Measurements from ENCODE around the gene CCL4L2.
A peak's percentile ranks its signal among the peaks of the same experiment; 100 is the strongest.
"Not testable (repeated sequence)": the region's sequence is repeated elsewhere in the genome, so short reads cannot be mapped to it uniquely, and the experiment has no call there.

CCL4L2 gene

DNA sequence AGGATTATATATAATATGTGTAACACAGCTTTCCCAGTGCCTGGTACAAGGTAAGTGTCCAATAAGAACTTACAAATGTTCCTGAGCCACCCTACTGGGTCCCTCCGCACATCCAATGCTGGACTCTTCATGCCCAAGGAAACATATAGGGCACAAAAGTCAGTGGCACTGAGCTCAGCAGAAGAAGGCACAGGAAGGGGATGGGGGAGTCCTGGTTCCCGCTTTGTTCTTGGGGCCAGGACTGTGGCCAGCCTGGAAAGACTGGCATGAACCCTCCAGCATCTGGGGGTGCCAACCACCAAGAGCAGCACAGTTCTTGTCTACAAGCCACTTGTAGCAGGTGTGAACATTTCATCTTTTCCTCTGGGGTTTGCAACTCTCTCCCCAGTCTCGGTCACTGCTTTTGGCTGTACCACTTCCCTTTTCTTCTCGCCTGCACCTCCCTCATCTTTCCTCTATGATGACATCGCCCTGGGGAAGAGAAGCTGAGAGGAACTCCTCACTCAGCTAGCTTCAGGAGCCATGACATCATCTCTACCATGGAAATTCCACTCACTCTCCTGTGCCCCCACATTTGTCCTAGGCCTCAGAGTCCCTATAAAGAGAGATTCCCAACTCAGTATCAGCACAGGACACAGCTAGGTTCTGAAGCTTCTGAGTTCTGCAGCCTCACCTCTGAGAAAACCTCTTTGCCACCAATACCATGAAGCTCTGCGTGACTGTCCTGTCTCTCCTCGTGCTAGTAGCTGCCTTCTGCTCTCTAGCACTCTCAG is at the start of gene CCL4L2:
TSS of gene CCL4L2 (plus strand) at position 625 of the 773 bp plus-strand sequence.
- not testable (repeated sequence) for DNase-seq

DNA sequence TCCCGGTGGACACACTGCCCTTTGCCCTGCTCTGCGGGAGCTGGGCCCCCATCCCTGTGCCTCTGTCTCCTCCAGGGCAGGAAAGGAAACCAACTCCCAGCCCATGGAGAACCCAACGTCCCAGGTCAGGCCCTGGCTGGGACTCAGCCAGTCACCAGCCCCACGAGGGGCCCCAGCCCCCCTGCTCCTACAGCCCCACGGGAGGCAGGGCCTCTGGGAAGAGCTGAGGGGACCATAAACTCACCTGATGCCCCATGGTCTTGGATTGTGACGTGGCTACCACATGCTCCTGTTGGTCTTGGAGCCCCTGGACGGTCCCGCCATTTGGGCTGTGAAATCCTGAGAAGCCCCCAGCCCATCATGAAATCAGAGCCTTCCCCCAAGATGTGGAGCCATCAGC is 42.0 kb upstream of the CCL4L2 start:
- DNase-seq = not testable (repeated sequence)

DNA sequence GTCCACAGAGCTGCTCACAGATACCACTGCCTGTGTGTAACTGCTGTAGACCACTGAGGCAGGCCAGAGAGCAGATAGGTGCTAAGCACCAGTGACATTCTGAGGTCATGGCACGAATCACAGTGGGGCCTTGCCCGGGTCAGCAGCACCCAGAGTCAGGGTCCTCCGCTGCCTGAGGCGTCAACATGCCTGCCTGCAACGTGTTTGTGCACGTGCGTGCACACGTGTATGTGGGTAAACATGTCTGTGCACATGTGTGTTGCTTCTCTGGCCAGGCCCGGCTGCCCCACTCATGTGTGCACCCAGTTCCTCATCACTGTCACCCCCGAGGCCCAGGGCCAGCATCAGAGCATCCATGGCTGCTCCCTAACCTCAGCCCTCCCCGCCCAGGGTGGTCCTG is 34.3 kb upstream of the CCL4L2 start, which contains the start of gene TBC1D3B:
TSS of gene TBC1D3B (minus strand) at position 101 of the 400 bp plus-strand sequence. CDS start 1,586 bp downstream, outside the sequence.
- not testable (repeated sequence) for DNase-seq

DNA sequence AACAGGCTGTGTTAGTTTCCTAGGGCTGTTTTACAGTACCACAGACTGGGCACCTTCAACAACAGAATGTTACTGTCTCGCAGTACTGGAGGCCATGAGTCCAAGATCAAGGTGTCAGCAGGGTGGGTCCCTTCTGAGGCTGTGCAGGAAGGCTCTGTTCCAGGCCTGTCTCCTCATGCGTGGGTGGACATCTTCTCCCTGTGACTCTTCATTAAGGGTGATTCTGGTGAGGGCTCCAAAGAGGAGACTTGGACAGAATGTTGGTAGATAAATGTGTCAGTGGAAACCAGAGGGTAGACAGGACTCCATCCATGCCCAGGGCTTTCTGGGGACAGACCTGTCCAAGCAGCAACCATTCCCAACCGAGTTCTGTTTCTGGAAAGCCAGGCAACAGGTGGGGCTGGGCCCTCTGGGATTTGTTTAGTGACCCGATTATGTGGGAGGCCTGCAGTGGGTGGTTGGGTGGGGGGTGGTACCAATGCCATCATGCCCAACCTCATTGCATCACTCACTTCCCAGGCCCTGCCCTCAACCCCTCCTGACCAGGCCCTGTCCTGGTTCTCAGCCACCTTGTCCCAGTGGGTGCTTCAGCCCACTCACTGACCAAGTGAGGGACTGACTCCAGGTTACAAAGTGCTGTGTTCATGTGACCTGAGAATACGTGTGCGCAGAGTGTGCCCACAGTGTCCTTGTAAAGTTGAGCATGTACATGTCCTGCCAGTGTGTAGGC is 29.3 kb upstream of the CCL4L2 start:
- not testable (repeated sequence) for DNase-seq

DNA sequence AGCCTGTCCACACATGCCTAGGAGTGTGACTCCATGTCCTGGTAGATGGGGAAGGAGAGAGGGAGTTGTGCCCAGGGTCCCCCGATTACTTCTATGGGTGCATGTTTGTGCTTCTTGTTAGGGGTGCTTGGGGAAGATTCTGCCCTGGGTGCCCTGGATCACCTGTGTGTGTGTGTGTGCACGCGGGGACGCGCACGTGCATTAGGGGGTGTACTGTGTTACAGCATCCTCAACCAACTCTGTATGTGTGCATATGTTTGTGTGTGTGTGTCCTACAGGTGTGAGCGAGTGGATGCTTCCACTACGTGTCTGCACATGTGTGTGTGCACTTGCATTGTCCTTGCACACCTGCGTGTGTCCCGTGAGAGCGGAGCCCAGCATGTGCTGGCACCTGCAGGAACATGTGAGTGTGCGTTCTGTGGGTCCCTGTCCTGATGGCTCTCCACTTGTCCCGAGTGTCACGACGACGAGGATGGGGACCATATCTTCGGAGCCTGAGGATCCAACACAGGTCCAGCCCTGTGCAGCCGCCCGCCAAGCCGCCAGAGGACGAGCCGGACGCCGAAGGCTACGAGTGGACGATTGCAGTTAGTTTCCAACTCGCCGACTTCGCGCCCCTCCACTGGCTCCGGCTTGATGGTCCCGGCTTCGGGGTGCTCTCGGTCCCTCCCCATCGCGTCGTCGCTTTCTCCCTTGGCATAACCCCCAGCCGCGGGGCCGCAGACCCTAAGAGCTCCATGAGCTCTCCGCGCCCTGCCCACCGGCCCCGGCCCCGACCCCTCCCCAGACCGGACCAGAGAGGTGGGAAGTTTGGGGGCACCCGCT is 28.5 kb upstream of the CCL4L2 start:
- no peak for DNase-seq

DNA sequence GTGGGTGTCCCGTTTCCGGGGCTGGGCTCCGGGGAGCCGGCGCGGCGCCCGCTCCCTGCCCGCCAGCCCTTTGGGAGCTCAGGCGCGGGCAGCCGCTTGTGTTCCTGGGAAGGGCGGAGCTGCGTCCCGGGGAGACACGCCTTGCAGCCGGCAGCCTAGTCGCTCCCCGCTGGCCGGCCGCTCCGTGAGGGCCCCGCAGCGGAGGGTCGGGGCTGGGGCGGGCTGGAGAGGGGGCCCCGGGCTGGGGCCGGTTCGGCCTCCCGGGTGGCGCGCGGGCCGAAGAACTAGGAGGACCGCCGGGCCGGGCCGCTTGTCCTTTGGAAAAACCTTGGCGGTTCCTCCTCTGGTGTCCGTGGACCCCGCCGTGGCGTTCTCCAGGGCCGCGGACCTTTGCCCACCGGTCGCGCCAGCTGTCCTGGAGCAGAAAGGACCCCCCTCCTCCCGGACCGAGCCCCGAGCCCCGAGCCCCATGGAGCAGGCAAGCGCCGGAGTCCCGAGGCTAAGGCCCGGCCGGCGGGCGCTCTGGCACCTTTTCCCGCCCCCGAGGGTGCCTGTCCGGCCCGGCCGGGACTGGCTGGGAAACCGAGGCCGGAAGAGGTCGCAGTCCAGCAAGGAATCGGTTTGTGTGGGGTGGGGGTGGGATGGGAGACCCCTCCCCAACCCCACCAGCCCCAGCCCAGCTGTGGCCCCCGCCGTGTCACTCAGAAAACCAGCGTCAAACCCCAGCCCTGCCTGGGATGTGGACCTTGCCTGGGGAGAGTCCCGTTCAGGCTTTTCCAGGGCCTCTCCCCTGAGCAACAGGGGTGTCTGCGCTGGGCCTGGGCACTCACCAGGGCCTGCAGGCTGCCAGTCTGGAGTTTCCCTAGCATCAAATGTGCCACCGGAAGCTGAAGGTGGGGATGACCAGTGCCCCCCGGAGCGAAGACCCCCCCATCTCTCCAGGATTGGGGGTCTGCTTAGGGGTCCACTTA is 27.6 kb upstream of the CCL4L2 start:
- DNase-seq = peak in 1 of 3 experiments; percentile 58

DNA sequence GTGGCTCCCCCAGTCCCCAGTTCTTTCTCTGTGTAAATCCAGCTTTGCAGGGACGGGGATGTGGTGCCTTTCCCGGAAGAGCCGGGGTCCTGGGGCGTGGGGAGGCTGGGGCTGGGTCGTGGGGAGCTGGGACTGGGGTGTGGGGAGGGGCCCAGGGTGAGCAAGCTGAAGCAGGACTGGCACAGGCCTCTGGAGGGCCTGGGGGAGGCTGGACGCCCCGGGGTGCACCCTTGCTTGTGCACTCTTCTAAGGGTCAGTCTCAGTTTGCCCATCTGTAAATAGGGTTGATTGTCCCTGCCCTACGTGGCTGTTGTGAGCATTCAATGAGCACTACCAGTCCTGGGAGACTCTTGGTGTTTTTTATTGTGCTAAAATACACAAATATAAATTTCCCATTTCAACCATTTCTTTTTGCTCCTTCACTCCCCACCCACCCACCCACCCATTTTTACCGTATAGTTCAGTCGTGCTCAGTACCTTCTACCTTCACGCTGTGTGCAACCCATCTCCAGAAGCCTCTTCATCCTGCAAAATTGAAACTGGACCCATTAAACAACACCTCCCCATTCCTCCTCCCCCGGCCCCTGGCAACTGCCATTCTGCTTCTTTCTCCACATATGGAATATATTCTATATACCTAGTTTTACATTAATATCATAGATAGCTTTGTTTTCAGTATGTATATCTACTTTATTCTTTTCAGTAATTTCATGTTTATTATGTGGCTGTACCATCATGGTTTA is 26.7 kb upstream of the CCL4L2 start:
- DNase-seq = no peak

DNA sequence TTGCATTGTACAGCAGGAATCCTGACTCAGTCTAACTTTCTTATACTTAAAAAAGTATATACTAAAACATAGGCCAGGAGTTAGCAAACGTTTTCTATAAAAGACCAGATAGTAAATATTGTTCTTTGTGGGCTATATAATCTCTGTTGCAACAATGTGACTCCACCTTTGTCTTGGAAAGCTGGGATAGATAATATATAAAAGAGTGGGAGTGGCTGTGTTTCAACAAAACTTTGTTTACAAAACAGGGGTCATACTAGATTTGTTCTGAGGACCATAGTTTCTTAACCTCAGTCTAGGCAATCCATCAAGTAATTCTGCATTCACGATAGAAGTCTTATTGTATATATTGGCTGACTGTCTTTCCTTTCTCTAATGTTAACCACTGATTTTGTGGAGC is 25.4 kb upstream of the CCL4L2 start:
- no peak for DNase-seq

DNA sequence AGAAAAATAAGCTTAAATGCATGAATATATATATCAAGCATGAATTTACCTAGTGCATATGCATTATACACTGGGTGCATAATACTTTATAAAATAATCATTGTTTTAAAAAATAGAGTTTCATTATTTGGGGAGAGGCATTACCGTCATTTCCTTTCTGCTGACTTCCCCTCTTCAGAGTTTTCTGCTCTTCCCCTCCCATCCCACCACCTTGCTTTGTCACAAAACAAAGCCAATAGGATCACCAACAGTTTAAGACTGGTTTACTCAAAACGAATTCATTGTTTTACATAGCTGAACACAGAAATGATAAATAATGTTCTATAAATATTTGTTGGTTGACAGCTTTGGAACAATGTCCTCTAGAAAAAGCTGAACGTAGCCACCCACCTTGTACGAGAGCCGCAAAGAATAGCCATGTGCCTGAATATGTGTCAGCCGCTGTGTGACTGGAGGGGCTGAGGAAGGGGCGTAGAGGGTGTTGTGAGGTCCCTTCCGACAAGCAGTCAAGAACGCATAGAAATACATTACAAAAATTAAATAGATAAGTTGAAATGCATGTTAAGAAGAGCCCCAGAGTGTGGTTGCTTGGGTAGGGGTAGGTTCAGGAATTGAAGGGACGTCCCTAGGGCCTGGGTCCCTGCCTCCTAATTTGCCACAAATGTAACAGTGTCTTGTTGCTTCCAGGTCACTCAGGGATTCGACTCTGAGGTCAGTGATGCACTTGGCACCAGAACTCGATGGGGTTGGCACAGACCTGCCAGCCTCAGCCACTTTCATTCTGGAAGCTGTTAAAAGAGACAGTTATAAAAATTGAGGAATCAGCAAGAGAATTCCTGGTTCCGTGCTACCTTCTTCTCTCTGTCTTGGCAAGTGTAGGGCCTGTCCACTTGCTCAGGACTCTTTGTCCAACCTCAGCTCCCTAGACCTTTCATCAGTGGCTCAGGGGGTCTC is 23.8 kb upstream of the CCL4L2 start:
- DNase-seq = not testable (repeated sequence)

DNA sequence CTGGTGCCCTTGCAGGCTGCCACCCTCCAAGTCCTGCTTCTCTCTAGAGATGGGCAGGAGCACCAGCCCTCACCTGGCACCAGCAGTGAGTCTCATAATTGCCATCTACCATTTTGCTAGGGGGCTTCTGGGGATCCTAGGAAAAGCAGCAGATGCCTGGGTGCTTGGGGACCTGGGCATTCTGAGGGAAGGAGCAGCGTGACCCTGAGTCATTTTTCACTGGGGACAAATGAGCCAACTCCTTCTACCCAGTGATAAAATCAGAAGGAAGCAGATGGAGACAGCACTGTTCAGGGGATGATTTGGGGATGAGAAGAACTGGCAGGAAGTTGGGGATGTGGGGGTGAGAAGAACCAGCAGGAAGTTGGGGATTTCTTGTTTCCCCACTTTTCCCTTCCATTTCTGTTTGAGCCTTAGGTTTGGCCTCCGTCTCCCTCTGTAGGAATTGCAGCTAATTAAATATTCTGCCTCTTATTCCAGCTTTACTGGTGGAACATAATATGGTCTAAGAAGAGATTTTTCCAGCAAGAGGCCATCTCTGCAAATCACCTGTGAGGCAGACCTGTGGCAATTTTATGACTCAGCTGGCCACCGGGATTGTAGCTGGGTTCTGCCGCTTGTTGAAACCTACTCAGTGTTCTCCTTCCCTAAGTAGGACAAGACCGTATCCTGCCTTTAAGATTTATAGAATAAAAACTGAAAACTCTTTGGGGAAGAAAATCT is 22.8 kb upstream of the CCL4L2 start:
- DNase-seq = not testable (repeated sequence)

DNA sequence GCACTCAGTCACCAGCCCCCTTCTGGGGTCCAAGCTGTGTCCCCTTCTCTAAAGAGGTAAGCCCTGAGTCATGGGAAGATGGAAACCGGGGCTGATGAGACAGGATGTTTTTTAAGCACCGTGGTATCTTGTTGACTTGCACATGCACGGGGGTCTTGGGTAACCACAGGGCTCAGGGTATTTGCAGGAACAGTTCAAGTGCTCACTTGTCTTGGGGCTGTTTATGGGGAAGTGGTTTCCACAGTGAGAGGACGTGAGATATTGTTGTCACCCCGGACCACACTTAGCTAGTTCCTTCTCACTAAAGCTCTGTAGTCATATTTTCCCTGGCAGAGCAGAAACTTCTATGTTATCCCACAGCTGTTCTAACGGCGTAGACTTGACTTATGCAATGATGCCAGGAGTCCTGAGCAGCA is 22.0 kb upstream of the CCL4L2 start:
- DNase-seq = no peak

DNA sequence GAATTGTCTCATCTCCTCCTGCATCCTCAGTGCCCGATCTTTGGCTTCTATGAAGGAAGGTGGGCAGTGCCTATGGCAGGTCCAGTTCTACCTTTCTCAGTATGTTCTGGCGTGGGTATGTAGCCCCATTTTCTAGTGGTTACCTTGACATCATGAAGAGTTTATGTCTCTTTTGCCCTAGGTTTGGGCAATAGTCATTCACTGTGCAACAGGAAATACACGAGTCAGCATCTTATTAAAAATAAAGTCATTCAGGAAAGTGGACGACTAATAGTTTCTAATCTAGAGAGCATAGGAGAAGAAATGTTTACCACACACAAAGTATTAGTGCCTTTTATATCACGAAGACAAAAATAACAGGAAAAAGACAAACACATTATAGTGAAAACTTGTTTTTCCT is 20.9 kb upstream of the CCL4L2 start:
- not testable (repeated sequence) for DNase-seq

DNA sequence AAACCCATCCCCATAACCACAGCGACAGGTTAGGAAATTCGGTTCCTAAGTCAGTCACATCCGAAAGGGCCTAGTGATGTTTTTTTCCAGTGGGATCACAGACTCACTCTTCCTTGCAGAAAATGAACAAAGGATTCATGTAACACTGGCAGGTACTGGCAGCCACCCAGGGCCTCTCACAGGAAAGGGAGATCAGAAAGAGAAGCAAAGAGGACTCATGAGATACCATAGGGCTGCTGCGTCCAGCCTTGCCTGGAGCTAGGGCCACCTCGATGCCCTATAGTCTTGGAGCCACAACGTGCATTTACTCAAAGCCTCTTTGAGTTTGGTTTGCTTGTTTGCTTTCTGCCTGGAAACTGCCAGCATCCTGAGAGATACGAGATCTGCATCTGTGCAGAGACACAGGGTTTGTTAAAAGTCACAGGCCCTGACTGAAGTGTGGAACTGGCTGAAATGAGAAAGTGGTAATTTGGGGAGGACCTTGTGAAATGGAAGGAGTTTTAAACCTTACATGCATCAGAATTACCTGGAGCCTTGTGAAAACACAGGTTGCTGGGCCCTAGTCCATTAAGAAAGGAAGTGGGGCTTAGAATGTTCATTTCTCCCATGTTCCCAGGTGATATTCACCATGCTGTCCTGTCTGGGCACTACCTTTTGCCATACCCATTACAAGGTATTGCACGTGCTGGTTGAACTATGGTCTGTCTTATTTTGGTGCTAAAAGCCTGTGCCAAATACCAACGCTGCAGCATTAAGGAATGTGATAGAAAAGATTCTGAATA is 20.1 kb upstream of the CCL4L2 start:
- not testable (repeated sequence) for DNase-seq

DNA sequence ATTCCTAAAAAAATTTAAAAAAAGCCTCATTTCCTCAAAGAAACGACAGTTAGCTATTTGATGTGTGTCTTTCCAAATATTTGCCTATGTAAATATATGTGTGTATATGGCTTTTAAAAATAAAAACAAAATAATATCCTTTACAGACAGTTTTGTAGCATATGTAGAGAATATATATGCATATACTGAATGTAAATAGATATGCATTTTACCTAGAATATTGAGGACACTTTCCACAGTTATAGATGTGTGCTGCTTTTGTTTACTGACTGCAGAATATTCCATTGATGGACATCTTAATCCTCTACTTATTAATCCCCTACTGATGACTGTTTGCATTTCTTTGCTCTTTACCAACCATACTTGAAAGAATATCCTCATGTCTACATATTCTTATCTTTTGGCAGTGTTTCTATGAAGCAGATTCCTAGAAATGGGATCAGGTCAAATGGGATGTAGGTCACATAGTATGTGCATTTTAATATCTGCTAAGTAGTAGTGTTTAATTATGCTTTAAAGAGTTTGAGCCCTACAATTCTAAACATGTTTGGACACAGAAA is 17.6 kb upstream of the CCL4L2 start:
- no peak for DNase-seq

DNA sequence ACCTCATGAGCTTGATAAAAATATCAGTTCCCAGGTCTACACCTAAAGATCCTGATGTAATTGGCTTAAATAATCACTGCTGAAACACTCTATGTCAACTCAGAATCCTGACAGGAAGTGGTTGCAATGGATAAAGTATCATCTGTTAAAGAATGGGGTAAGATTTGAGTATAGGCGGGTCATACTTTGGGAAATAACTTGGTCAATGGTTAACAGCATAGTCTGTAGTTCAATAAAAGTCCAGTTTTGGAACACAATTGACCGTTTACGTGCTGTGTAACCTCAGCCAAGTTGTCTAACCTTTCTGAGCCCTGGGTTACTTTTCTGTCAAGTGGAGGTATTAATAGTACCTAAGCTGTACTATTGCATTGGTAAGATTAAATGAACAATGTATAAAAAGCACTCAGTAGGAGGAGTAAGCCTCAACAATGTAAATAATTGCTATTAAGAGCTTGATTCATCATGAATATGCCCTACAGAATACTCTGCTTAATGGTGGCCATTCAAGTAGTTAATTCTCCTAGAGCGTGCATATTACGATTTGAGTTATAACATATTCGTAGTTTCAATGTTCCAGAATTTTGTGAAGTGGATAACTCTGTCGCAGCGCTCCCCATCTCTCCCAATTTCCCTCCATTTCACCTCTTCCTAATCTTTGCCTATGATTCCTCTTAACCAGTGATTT is 16.6 kb upstream of the CCL4L2 start:
- not testable (repeated sequence) for DNase-seq

DNA sequence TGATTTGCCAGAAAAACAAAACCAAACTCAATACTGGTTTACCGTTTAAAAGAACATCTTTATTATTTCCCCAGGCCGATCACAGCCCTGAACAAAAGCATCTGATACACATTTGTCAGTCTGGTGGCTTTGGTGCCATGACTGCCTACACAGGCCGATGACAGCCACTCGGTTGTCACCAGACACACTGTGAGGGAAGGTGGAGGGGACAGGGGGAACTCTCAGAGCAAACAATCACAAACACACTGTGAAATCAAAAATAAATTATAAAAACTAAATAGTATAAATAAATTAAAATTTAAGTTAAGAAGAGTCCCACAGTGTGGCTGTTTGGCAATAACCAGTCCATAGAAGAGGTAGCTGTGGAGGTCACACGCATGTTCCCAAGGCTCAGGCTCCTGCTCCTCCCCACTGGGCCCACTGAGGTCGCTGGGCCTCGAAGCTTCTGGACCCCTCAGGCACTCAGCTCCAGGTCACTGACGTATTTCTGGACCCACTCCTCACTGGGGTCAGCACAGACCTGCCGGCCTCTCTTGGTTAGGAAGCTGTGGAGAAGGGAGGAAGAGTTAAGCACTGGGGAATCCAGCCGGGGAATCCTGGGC is 15.9 kb upstream of the CCL4L2 start:
- DNase-seq = not testable (repeated sequence)

Data from NCI-H1417 (cell line).